ENCODE results near the gene IQCK. TPM values are rescaled to one million over a fixed set of nuclear protein-coding genes. Genes with fewer than 3 reads are reported as not detected.

The IQCK gene
- polyA plus RNA-seq, 4 donors: 1.1 to 12.6 (median 5.1) TPM

DNA sequence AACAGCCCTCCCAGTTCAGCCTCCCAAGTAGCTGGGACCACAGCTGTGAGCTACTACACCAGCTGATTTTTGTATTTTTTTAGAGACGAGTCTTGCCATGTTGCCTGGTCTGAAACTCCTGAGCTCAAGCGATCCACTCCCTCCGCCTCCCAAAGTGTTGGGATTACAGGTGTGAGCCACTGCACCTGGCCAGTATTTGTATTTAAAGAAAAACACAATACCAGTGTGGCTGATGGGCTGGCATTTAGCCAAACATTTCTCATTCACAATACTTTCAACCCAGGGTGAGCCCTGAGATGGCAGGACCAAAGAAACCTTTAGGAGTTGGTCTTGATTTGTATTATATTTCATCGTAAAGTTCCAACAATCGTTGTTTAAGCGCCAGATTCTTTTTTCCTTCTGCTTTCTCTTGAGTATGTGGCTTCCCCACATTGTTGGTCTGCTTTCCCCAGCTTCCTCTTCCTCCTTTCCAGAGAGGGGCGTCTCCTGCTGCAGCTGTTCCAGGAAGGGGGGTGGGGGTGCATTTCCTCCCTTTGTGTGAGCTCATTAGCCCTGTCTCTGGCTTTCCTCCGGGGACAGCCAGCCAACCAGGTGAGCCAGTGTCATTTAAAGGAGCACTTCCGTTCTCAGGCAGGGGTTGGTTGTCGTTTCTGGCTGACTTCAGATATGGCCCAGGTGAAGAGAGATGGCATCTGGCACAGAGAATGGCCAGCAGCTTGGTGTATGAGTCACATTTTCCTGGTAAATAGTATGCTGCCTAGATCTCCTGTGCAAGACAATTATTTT lies 86.7 kb downstream of the IQCK start:
- peak; percentile 33 to 38 for DNase-seq
- Histone ChIP-seq H3K4me1 (ENCODE audit: control insufficient read depth in 3 of 3, insufficient read depth in 2 of 3, low read depth in 1 of 3, low read length in 2 of 3) (peaks cover 0 to 21% (median 3%) of the 10 kb centered on the region in 3 donors), H3K27ac (ENCODE audit: low read depth in 1 of 3, low read length in 2 of 3) (peak overlapping the region in 1 of 3 donors; percentile 49), H3K9me3 (ENCODE audit: control insufficient read depth in 2 of 2, insufficient read depth in 1 of 2, low read depth in 1 of 2, low read length in 1 of 2) (peaks cover 0 to 14% of the 10 kb centered on the region in 2 donors), H3K4me3 (ENCODE audit: low read depth in 1 of 3, low read length in 3 of 3) (no peak overlapping the region), H3K36me3 (ENCODE audit: control insufficient read depth in 3 of 3, insufficient read depth in 2 of 3, low read depth in 1 of 3, low read length in 3 of 3) (peaks cover 0 to 3% (median 0%) of the 10 kb centered on the region in 3 donors), H3K27me3 (ENCODE audit: control insufficient read depth in 3 of 3, insufficient read depth in 3 of 3, low read length in 3 of 3) (no peaks in the 10 kb centered on the region)
- no peak for FAIRE-seq
- 13 to 37% (median 22%) methylated on average over 10 of the region's 10 CpGs for WGBS, 3 donors

DNA sequence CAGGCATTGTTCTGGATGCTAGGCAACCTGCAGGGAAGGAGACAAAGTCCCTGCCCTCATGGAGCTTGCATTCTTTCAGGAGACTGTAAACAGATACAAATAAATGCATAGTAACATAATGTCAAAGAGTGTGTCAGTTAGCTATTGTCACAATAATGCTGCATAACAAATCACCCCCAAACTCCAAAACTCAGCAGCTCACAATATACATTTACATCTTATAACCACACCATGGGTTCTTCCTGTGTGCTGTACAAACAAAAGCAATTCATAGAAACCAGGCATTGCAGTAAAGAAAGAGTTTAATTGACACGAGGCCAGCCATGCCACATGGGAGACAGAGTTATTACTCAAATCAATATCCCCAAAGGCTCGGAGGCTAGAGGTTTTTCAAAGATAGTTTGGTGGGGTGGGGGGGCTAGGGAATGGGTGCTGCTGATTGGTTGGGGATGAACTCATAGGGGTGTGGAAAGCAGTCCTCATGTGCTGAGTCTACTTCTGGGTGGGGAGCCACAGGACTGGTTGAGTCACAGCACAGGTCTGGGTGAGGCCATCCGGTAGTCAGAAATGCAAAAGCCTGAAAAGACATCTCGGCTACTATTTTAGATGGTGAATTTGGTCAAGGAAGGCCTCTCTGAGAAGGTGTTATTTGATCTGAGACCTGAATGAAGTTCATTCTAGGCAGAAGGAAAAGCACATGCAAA lies 87.5 kb downstream of the IQCK start:
- no peak for FAIRE-seq
- no peaks in the 10 kb centered on the region for H3K27me3 ChIP-seq (ENCODE audit: control insufficient read depth in 3 of 3, insufficient read depth in 3 of 3, low read length in 3 of 3)
- H3K9me3 ChIP-seq (ENCODE audit: control insufficient read depth in 2 of 2, insufficient read depth in 1 of 2, low read depth in 1 of 2, low read length in 1 of 2): peaks cover 0 to 14% of the 10 kb centered on the region in 2 donors
- no peak overlapping the region for H3K27ac ChIP-seq (ENCODE audit: low read depth in 1 of 3, low read length in 2 of 3)
- WGBS, 3 donors: 90 to 96% (median 92%) methylated on average over 4 of the region's 4 CpGs
- peaks cover 0 to 3% (median 0%) of the 10 kb centered on the region in 3 donors for H3K36me3 ChIP-seq (ENCODE audit: control insufficient read depth in 3 of 3, insufficient read depth in 2 of 3, low read depth in 1 of 3, low read length in 3 of 3)
- H3K4me1 ChIP-seq (ENCODE audit: control insufficient read depth in 3 of 3, insufficient read depth in 2 of 3, low read depth in 1 of 3, low read length in 2 of 3): peaks cover 0 to 23% (median 3%) of the 10 kb centered on the region in 3 donors
- no peak for DNase-seq
- no peak overlapping the region for H3K4me3 ChIP-seq (ENCODE audit: low read depth in 1 of 3, low read length in 3 of 3)

DNA sequence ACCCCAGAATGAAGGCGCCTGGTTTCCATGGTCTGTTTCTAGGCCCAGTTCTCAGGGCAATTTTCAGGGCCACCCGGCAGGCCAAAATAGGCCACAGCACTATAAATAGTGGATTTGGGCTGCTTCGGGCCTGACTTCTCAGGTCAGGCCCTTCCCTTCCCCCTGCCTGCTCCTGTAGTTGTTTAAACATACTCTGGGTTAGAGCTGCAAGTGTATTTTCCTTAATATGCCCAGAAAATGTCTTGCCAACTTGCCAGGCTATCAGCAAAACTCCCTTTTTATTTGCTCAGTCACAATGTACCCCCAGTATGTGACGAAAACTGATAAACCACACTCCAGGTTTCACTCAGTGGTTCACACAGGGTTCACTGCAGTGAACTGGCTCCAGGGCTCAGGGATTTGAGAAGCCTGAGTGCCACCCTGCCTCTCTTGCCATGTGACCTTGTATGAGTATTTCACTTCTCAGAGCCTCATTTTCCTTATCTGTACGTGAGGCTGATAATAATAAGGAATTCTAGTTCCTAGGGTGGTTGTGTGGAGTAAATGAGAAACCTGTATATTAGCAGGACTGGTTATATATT lies 90.1 kb downstream of the IQCK start:
- H3K4me3 ChIP-seq (ENCODE audit: low read depth in 1 of 3, low read length in 3 of 3): no peak overlapping the region
- peaks cover 0 to 34% (median 3%) of the 10 kb centered on the region in 3 donors for H3K4me1 ChIP-seq (ENCODE audit: control insufficient read depth in 3 of 3, insufficient read depth in 2 of 3, low read depth in 1 of 3, low read length in 2 of 3)
- peaks cover 0 to 3% (median 0%) of the 10 kb centered on the region in 3 donors for H3K36me3 ChIP-seq (ENCODE audit: control insufficient read depth in 3 of 3, insufficient read depth in 2 of 3, low read depth in 1 of 3, low read length in 3 of 3)
- H3K27ac ChIP-seq (ENCODE audit: low read depth in 1 of 3, low read length in 2 of 3): peak overlapping the region; percentile 44 to 92 (median 79)
- FAIRE-seq (no peak), DNase-seq (peak; percentile 87 to 89)
- H3K9me3 ChIP-seq (ENCODE audit: control insufficient read depth in 2 of 2, insufficient read depth in 1 of 2, low read depth in 1 of 2, low read length in 1 of 2): peaks cover 0 to 17% of the 10 kb centered on the region in 2 donors
- WGBS, 3 donors: 31 to 51% (median 31%) methylated on average over 5 of the region's 5 CpGs
- H3K27me3 ChIP-seq (ENCODE audit: control insufficient read depth in 3 of 3, insufficient read depth in 3 of 3, low read length in 3 of 3): no peaks in the 10 kb centered on the region

DNA sequence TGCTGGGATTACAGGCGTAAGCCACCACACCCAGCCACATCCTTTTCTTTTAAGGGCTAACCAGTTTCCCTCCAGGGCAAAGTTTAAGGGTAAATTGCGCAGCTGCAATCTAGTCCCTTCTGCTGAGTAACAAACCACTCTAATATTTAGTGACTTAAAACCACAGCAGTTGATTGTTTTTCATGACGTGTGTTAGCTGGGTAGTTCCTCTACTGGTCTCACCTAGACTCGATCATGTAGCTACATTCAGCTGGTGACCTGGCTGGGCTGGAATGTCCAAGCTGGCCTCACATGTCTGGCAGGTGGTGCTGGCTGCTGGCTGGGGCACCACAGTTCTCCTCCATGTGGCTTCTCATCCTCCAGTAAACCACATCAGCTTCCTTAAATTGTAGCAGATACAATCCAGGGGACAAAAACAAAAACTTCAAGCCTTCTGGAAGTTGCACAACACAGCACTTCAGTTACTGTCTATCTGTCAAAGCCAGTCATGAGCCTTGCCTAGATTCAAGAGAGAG lies 91.1 kb downstream of the IQCK start:
- H3K27me3 ChIP-seq (ENCODE audit: control insufficient read depth in 3 of 3, insufficient read depth in 3 of 3, low read length in 3 of 3): no peaks in the 10 kb centered on the region
- H3K9me3 ChIP-seq (ENCODE audit: control insufficient read depth in 2 of 2, insufficient read depth in 1 of 2, low read depth in 1 of 2, low read length in 1 of 2): peaks cover 0 to 17% of the 10 kb centered on the region in 2 donors
- DNase-seq (peak; percentile 65 to 72), FAIRE-seq (no peak)
- no peak overlapping the region for H3K4me3 ChIP-seq (ENCODE audit: low read depth in 1 of 3, low read length in 3 of 3)
- H3K27ac ChIP-seq (ENCODE audit: low read depth in 1 of 3, low read length in 2 of 3): peak overlapping the region in 2 of 3 donors; percentile 18 to 81
- peaks cover 0 to 3% (median 0%) of the 10 kb centered on the region in 3 donors for H3K36me3 ChIP-seq (ENCODE audit: control insufficient read depth in 3 of 3, insufficient read depth in 2 of 3, low read depth in 1 of 3, low read length in 3 of 3)
- WGBS, 3 donors: 17 to 61% (median 19%) methylated on average over 4 of the region's 4 CpGs
- H3K4me1 ChIP-seq (ENCODE audit: control insufficient read depth in 3 of 3, insufficient read depth in 2 of 3, low read depth in 1 of 3, low read length in 2 of 3): peaks cover 0 to 34% (median 3%) of the 10 kb centered on the region in 3 donors

DNA sequence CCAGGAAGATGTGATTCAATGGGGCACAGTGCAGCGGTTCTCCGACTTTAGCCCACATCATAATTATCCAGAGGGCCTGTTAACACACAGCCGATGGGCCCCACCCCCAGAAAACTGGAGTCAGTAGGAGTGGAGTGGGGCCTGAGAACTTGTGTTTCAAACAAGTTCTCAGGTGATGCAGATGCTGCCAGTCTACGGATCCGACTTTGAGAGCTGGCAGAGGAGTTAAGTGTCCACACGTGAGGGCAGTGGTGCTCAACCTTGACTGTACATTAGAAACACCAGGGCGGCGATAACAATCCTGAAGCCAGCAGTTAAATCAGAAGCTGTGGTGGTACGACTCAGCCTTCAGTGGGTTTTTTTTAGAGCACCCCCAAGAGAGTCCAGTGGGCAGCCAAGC lies 91.6 kb downstream of the IQCK start:
- Histone ChIP-seq H3K9me3 (ENCODE audit: control insufficient read depth in 2 of 2, insufficient read depth in 1 of 2, low read depth in 1 of 2, low read length in 1 of 2) (peaks cover 0 to 17% of the 10 kb centered on the region in 2 donors), H3K36me3 (ENCODE audit: control insufficient read depth in 3 of 3, insufficient read depth in 2 of 3, low read depth in 1 of 3, low read length in 3 of 3) (peaks cover 0 to 3% (median 0%) of the 10 kb centered on the region in 3 donors), H3K4me1 (ENCODE audit: control insufficient read depth in 3 of 3, insufficient read depth in 2 of 3, low read depth in 1 of 3, low read length in 2 of 3) (peaks cover 0 to 34% (median 3%) of the 10 kb centered on the region in 3 donors), H3K27ac (ENCODE audit: low read depth in 1 of 3, low read length in 2 of 3) (peak overlapping the region in 1 of 3 donors; percentile 81), H3K4me3 (ENCODE audit: low read depth in 1 of 3, low read length in 3 of 3) (no peak overlapping the region), H3K27me3 (ENCODE audit: control insufficient read depth in 3 of 3, insufficient read depth in 3 of 3, low read length in 3 of 3) (no peaks in the 10 kb centered on the region)
- FAIRE-seq: no peak
- no peak for DNase-seq
- 95 to 97% (median 96%) methylated on average over 9 of the region's 9 CpGs for WGBS, 3 donors

DNA sequence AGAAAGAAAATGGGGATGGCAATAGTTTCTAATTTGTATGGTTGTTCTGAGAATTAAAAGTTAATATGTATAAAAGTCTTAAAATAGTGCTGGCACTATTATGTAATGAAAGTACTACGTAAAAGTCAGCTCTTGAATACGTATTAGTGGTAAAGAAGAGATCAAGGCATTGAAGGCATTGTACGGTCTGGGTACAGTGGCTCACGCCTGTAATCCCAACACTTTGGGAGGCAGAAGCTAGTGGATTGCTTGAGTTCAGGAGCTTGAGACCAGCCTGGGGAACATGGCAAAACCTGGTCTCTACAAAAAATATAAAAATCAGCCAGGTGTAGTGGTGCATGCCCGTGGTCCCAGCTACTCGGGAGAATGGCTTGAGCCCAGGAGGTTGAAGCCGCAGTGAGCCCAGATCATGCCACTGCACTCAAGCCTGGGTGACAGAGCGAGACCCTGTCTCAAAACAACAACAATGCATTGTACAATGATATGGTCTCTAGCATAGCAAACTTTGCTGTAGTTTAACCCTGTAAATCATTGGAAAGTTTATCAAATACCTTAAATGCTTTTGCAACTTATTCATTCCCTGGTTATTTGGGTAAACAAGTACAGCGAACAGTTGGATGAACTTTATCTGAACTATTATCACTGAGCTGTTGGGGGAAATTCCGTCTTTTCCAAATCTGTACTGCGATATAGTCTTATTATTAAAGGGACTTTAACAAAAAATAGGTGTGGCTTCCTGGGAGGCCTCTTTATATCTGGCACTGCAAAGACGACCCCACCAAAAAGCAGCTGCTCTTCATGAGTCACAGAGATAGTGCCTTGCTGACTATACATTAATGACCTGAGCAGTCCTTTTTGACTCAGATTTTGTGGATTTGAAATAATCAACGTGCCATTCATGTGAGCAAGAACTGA lies 93.0 kb downstream of the IQCK start:
- no peak for FAIRE-seq
- Histone ChIP-seq H3K36me3 (ENCODE audit: control insufficient read depth in 3 of 3, insufficient read depth in 2 of 3, low read depth in 1 of 3, low read length in 3 of 3) (peaks cover 0 to 3% (median 0%) of the 10 kb centered on the region in 3 donors), H3K27me3 (ENCODE audit: control insufficient read depth in 3 of 3, insufficient read depth in 3 of 3, low read length in 3 of 3) (no peaks in the 10 kb centered on the region), H3K9me3 (ENCODE audit: control insufficient read depth in 2 of 2, insufficient read depth in 1 of 2, low read depth in 1 of 2, low read length in 1 of 2) (peaks cover 0 to 8% of the 10 kb centered on the region in 2 donors), H3K27ac (ENCODE audit: low read depth in 1 of 3, low read length in 2 of 3) (peak overlapping the region in 1 of 3 donors; percentile 31), H3K4me1 (ENCODE audit: control insufficient read depth in 3 of 3, insufficient read depth in 2 of 3, low read depth in 1 of 3, low read length in 2 of 3) (peaks cover 0 to 34% (median 3%) of the 10 kb centered on the region in 3 donors), H3K4me3 (ENCODE audit: low read depth in 1 of 3, low read length in 3 of 3) (no peak overlapping the region)
- peak in 1 of 2 donors; percentile 40 for DNase-seq
- 62 to 68% (median 66%) methylated on average over 13 of the region's 13 CpGs for WGBS, 3 donors

DNA sequence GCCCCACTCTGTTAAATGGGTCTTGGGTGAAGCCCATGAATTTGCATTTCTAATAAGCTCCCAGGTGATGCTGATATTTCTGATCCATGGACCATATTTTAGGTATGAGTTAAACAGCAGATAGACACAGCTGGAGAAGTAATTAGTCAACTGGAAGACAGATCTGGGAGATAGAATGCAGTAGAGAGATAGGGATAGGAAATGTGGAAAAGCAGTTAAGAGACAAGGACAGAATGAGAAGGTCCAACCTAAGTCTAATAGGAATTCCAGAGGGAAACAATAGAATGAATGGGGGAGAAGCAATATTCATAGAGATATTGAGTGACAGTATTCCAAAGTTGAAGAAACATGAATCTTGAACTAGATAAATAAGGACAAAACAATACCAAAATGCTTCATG lies 94.9 kb downstream of the IQCK start:
- H3K4me1 ChIP-seq (ENCODE audit: control insufficient read depth in 3 of 3, insufficient read depth in 2 of 3, low read depth in 1 of 3, low read length in 2 of 3): peaks cover 2 to 31% (median 3%) of the 10 kb centered on the region in 3 donors
- H3K4me3 ChIP-seq (ENCODE audit: low read depth in 1 of 3, low read length in 3 of 3): no peak overlapping the region
- FAIRE-seq (no peak), DNase-seq (no peak)
- peaks cover 0 to 2% of the 10 kb centered on the region in 2 donors for H3K9me3 ChIP-seq (ENCODE audit: control insufficient read depth in 2 of 2, insufficient read depth in 1 of 2, low read depth in 1 of 2, low read length in 1 of 2)
- no peaks in the 10 kb centered on the region for H3K36me3 ChIP-seq (ENCODE audit: control insufficient read depth in 3 of 3, insufficient read depth in 2 of 3, low read depth in 1 of 3, low read length in 3 of 3)
- no peaks in the 10 kb centered on the region for H3K27me3 ChIP-seq (ENCODE audit: control insufficient read depth in 3 of 3, insufficient read depth in 3 of 3, low read length in 3 of 3)
- H3K27ac ChIP-seq (ENCODE audit: low read depth in 1 of 3, low read length in 2 of 3): no peak overlapping the region

All from small intestine (tissue), 7 donors.